Measurements from ENCODE around the gene ETV3L.
A peak's percentile ranks its signal among the peaks of the same experiment; 100 is the strongest.
"Not testable (repeated sequence)": the region's sequence is repeated elsewhere in the genome, so short reads cannot be mapped to it uniquely, and the experiment has no call there.

ETV3L gene

GRCh38 chr1:157105298-157105987, 5.8 kb upstream of the ETV3L start:
- no peak for DNase-seq (ENCODE audit: low read depth)

GRCh38 chr1:157104598-157105293, 5.1 kb upstream of the ETV3L start:
- peak; percentile 22 for DNase-seq (ENCODE audit: low read depth)

GRCh38 chr1:157103268-157103667, 3.7 kb upstream of the ETV3L start:
- DNase-seq (ENCODE audit: low read depth), result no peak

GRCh38 chr1:157101149-157101548, 1.5 kb upstream of the ETV3L start:
- DNase-seq (ENCODE audit: low read depth), result no peak

GRCh38 chr1:157098987-157099632, 498 bp downstream of the ETV3L start:
- not testable (repeated sequence) for DNase-seq (ENCODE audit: low read depth)

GRCh38 chr1:157098519-157098918, 1.1 kb downstream of the ETV3L start:
- no peak for DNase-seq (ENCODE audit: low read depth)

GRCh38 chr1:157097692-157098091, 1.9 kb downstream of the ETV3L start:
- no peak for DNase-seq (ENCODE audit: low read depth)

- DNase-seq (ENCODE audit: low read depth), result no peak
Observed at GRCh38 chr1:157096881-157097280, 2.7 kb downstream of the ETV3L start.

- no peak for DNase-seq (ENCODE audit: low read depth)
Observed at GRCh38 chr1:157095551-157095950, 4.1 kb downstream of the ETV3L start.

- no peak for DNase-seq (ENCODE audit: low read depth)
Observed at GRCh38 chr1:157095091-157095490, 4.5 kb downstream of the ETV3L start.

- peak; percentile 11 for DNase-seq (ENCODE audit: low read depth)
Observed at GRCh38 chr1:157092831-157093230, 6.8 kb downstream of the ETV3L start.

- DNase-seq (ENCODE audit: low read depth), result no peak
Observed at GRCh38 chr1:157091668-157092273, 7.8 kb downstream of the ETV3L start.

GRCh38 chr1:157091186-157091585, 8.4 kb downstream of the ETV3L start:
- DNase-seq (ENCODE audit: low read depth), result no peak

GRCh38 chr1:157090771-157091170, 8.8 kb downstream of the ETV3L start:
- DNase-seq (ENCODE audit: low read depth), result no peak

GRCh38 chr1:157090196-157090647, 9.4 kb downstream of the ETV3L start:
- DNase-seq (ENCODE audit: low read depth), result peak; percentile 83

GRCh38 chr1:157089789-157090188, 9.8 kb downstream of the ETV3L start:
- no peak for DNase-seq (ENCODE audit: low read depth)

- no peak for DNase-seq (ENCODE audit: low read depth)
Observed at GRCh38 chr1:157088607-157089006, 11.0 kb downstream of the ETV3L start.

- no peak for DNase-seq (ENCODE audit: low read depth)
Observed at GRCh38 chr1:157087030-157087429, 12.6 kb downstream of the ETV3L start.

- no peak for DNase-seq (ENCODE audit: low read depth)
Observed at GRCh38 chr1:157086299-157086698, 13.3 kb downstream of the ETV3L start.

- DNase-seq (ENCODE audit: low read depth), result peak; percentile 33
Observed at GRCh38 chr1:157085421-157085820, 14.2 kb downstream of the ETV3L start.

GRCh38 chr1:157084720-157085119, 14.9 kb downstream of the ETV3L start:
- DNase-seq (ENCODE audit: low read depth), result no peak

- DNase-seq (ENCODE audit: low read depth), result no peak
Observed at GRCh38 chr1:157081707-157082106, 17.9 kb downstream of the ETV3L start.

- no peak for DNase-seq (ENCODE audit: low read depth)
Observed at GRCh38 chr1:157080714-157081113, 18.9 kb downstream of the ETV3L start.

All from EH (cell line).